Measurements from ENCODE around the gene TNFSF10. TPM values are rescaled to one million over a fixed set of nuclear protein-coding genes. Genes with fewer than 3 reads are reported as not detected.

TNFSF10 gene
- polyA plus RNA-seq, 1 of the 3 experiments (the other 2 are of a cell fraction): 0.10 TPM

DNA sequence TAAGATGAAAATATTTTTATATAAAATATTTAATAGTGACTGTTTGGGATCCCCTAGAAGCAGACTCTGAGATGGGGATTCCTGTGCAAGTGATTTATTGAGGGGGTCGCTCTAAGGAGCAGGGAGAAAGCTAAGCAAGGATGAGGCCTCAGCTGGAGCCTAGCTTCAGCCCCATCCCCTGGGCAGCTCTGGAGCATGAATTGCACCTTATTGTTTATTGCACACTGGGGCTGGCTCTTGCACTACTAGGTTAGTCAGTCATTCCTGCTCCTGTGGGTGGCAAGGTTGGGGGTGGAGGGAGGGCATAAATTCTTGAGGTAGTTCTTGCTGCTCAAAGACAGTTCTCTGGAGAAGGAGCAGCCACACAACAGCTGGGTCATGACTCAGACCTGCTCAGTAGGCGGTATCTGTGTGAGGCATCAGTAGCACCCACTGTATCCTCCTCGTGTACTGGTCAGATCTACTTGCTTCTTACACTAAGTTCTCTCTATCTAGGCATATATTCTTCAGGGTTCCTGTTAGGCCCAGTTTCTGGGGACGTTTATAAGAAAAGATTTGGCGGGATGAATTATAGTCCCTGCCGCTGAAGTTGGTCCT lies 27.2 kb upstream of the TNFSF10 start:
- WGBS (ENCODE audit: low lambda C conversion rate): 52% methylated on average over 6 of the region's 6 CpGs
- ChIA-PET POLR2A (no interaction called here), CTCF (no interaction called here)
- Histone ChIP-seq H4K20me1 (ENCODE audit: insufficient read depth) (no peaks in the 10 kb centered on the region), H3K79me2 (ENCODE audit: insufficient read depth) (no peaks in the 10 kb centered on the region), H3K4me3 (ENCODE audit: low read depth in 2 of 2, low read length in 1 of 2) (no peak overlapping the region), H3K9ac (no peak overlapping the region), H3K4me1 (ENCODE audit: control insufficient read depth in 1 of 2, insufficient read depth in 2 of 2, low read depth in 1 of 2, low read length in 1 of 2) (peaks cover 0 to 5% of the 10 kb centered on the region in 2 experiments; a peak in 2 of 4 replicates), H3K27me3 (ENCODE audit: insufficient read depth) (no peaks in the 10 kb centered on the region), H2AFZ (ENCODE audit: low read depth) (no peak overlapping the region), H3K36me3 (replicated peaks in 1 of 2; ENCODE audit: control insufficient read depth in 1 of 2, insufficient read depth in 2 of 2, low read length in 1 of 2) (no peaks in the 10 kb centered on the region), H3K9me2 (no peaks in the 10 kb centered on the region), H3K9me3 (no peaks in the 10 kb centered on the region), H3K4me2 (no peak overlapping the region), H3K27ac (ENCODE audit: low read depth in 2 of 2, low read length in 1 of 2) (peak overlapping the region in 1 of 2 experiments; percentile 37; a peak in 1 of 4 replicates), H3F3A (replicated peaks; ENCODE audit: insufficient read depth) (no peaks in the 10 kb centered on the region)
- TF ChIP-seq, protein P1, sequence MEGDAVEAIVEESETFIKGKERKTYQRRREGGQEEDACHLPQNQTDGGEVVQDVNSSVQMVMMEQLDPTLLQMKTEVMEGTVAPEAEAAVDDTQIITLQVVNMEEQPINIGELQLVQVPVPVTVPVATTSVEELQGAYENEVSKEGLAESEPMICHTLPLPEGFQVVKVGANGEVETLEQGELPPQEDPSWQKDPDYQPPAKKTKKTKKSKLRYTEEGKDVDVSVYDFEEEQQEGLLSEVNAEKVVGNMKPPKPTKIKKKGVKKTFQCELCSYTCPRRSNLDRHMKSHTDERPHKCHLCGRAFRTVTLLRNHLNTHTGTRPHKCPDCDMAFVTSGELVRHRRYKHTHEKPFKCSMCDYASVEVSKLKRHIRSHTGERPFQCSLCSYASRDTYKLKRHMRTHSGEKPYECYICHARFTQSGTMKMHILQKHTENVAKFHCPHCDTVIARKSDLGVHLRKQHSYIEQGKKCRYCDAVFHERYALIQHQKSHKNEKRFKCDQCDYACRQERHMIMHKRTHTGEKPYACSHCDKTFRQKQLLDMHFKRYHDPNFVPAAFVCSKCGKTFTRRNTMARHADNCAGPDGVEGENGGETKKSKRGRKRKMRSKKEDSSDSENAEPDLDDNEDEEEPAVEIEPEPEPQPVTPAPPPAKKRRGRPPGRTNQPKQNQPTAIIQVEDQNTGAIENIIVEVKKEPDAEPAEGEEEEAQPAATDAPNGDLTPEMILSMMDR (IDR thresholded peaks at IDR 0.05): no peak
- no peak for TF ChIP-seq FOXM1 (IDR thresholded peaks at IDR 0.05; ENCODE audit: low read depth)
- TF ChIP-seq EZH2phosphoT487 (IDR thresholded peaks at IDR 0.05; ENCODE audit: borderline replicate concordance, low read depth): no peak
- TF ChIP-seq SMC3 (IDR thresholded peaks at IDR 0.05; ENCODE audit: low read depth, low read length): no peak
- TF ChIP-seq JUND (IDR thresholded peaks at IDR 0.05): peak; percentile 57
- peak; percentile 72; the same call in 1 of the 2 replicates for TF ChIP-seq FOSL2 (IDR thresholded peaks at IDR 0.05; ENCODE audit: borderline replicate concordance, low read depth)
- TF ChIP-seq RCOR1 (IDR thresholded peaks at IDR 0.05; ENCODE audit: low read length): no peak
- TF ChIP-seq YY1 (IDR thresholded peaks at IDR 0.05; ENCODE audit: low read depth): no peak
- no peak for TF ChIP-seq POLR2AphosphoS5 (IDR thresholded peaks at IDR 0.05; ENCODE audit: low read depth, low read length)
- TF ChIP-seq FOXJ3 (CRISPR knock-in tag; IDR thresholded peaks at IDR 0.05): no peak
- TF ChIP-seq, protein P2, sequence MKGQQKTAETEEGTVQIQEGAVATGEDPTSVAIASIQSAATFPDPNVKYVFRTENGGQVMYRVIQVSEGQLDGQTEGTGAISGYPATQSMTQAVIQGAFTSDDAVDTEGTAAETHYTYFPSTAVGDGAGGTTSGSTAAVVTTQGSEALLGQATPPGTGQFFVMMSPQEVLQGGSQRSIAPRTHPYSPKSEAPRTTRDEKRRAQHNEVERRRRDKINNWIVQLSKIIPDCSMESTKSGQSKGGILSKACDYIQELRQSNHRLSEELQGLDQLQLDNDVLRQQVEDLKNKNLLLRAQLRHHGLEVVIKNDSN (IDR thresholded peaks at IDR 0.05; ENCODE audit: borderline replicate concordance, low read depth): no peak
- TF ChIP-seq MEF2A (IDR thresholded peaks at IDR 0.05; ENCODE audit: borderline replicate concordance, low read depth): no peak
- TF ChIP-seq GABPA (IDR thresholded peaks at IDR 0.05; ENCODE audit: low read depth): no peak
- TF ChIP-seq TEAD4 (IDR thresholded peaks at IDR 0.05; ENCODE audit: borderline replicate concordance, insufficient read depth): no peak
- peak; percentile 69 for TF ChIP-seq TCF12 (IDR thresholded peaks at IDR 0.05)
- no peak for TF ChIP-seq GATA2 (CRISPR knock-in tag; IDR thresholded peaks at IDR 0.05)
- no peak for TF ChIP-seq EP300 (IDR thresholded peaks at IDR 0.05; ENCODE audit: borderline replicate concordance in 1 of 2, low read depth in 1 of 2, low read length in 1 of 2)
- TF ChIP-seq RXRA (IDR thresholded peaks at IDR 0.05; ENCODE audit: borderline replicate concordance, low read depth): no peak
- no peak for TF ChIP-seq SIN3A (IDR thresholded peaks at IDR 0.05; ENCODE audit: borderline replicate concordance, low read depth, low read length)
- TF ChIP-seq MXI1 (IDR thresholded peaks at IDR 0.05; ENCODE audit: low read depth, low read length): no peak
- TF ChIP-seq, protein P3, sequence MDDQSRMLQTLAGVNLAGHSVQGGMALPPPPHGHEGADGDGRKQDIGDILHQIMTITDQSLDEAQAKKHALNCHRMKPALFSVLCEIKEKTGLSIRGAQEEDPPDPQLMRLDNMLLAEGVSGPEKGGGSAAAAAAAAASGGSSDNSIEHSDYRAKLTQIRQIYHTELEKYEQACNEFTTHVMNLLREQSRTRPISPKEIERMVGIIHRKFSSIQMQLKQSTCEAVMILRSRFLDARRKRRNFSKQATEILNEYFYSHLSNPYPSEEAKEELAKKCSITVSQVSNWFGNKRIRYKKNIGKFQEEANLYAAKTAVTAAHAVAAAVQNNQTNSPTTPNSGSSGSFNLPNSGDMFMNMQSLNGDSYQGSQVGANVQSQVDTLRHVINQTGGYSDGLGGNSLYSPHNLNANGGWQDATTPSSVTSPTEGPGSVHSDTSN (IDR thresholded peaks at IDR 0.05): peak; percentile 65; the same call in 1 of the 2 replicates
- no peak for TF ChIP-seq TAF1 (IDR thresholded peaks at IDR 0.05; ENCODE audit: borderline replicate concordance, low read depth, low read length)
- TF ChIP-seq, protein P4, sequence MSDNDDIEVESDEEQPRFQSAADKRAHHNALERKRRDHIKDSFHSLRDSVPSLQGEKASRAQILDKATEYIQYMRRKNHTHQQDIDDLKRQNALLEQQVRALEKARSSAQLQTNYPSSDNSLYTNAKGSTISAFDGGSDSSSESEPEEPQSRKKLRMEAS (IDR thresholded peaks at IDR 0.05; ENCODE audit: low read depth): peak; percentile 47; the same call in 1 of the 2 replicates
- no peak for DNase-seq
